8988T (cell line): Measurements from ENCODE around the gene MTCL3.

Experiments used
- DNase-seq: peaks from one replicate; pipeline ENCODE4 v3.0.0; 2011

Gene MTCL3

GRCh38 chr6:127514773-127515227 is 4.3 kb downstream of the MTCL3 start:
- no peak for DNase-seq

- no peak for DNase-seq
Observed at GRCh38 chr6:127514179-127514772, 4.9 kb downstream of the MTCL3 start.

DNA sequence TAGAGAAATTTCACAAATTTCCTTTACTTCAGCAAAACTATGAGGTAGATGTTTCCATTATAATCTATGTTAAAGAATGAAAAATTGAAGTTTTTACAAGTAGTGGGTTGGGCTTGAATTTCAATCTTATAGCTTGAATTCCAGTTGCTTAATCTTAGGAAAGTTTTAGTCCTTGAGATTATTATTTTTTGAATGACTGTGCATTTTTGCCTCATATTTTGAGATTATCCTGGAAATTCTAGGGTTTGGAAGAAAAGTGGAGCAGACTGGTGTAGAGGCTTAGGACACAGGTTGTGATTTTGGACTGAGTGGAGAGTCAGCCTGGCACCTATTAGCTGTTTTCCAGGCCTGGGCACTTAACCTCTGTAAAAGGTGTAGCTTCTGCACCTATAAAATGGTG is 5.7 kb downstream of the MTCL3 start:
- no peak for DNase-seq

- no peak for DNase-seq
Observed at GRCh38 chr6:127510876-127511275, 8.3 kb downstream of the MTCL3 start.

DNA sequence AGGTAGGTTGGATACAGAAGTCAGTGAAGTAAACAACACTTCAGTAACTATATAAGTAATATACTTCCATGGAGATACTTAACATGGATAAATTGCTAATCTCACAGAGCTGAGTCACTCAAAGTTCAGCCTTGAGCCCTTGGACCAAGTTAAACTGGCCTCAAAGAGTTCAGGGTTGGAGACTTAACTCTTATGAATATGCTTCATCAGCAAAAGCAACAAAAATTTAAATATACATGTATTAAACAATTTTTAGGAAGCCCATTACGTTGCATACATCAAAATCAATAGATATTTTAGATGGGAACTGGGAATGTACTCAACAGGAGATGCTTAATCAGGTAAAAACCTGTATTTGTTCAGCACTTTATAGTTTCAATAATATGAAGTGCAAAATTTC is 12.2 kb downstream of the MTCL3 start:
- no peak for DNase-seq

DNA sequence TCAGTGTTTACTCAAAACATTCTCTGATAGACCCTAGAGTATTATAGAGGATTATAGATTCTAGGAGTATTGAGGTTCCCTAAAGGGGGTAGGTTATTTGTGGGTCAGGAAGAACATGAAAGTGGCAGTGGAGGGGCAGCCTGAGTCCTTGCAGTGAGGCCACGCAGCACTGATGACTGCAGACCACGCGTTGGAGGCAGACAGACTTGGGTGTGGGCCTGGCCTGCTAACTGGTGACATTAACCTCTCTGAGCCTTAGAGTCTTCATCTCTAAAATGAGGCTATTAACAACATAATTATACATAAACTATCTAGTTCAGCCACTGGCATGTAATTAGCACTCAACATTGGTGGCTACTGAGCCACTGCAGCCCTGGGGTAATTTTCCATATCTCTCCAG is 16.1 kb downstream of the MTCL3 start:
- DNase-seq, result no peak

DNA sequence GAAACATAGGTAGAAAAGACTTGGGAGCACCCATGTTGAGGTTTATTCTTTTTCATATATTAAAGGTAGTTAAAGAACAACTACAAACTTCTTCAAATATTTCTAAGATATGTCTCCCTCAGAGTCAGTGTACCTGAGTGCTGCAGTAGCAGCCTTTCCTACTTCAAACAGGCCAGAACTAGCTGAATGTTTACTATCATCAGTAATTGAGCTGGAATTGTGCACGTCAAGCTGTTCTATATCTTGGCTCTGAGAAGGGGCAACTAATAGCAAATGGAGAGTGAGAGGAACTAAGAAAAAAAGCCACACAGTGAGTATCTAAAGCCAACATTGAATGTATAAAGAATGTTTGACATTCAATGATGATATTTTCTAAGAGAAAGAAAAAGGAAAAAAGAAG is 21.7 kb downstream of the MTCL3 start:
- DNase-seq, result no peak

DNA sequence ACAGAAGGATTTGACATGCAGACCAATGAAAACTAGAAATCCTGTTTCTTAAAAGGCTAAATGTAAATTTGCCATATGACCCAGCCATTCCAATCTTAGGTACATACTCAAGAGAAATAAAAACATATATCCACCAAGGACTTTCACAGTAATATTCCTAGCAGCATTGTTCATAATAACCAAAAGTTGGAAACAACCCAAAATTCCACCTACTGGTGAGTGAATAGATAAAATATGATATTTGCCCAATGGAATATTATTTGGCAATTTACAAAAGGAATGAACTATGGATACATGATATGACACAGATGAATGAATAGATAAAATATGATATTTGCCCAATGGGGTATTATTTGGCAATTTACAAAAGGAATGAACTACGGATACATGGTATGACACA is 22.7 kb downstream of the MTCL3 start:
- no peak for DNase-seq

- DNase-seq, result no peak
Observed at GRCh38 chr6:127494240-127494767, 24.8 kb downstream of the MTCL3 start.

DNA sequence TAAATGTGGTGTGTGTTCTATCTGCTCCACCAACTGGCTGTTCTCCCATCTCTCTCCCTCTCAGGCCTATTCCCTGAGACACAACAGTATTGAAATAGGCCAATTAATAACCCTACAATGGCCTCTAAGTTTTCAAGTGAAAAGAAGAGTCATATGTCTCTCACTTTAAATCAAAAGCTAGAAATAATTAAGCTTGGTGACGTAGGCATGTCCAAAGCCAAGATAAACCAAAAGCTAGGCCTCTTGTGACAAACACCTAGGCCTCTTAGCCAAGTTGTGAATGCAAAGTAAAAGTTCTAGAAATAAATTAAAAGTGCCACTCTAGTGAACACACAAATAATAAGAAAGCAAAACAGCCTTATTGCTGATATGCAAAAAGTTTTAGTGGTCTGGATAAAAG is 29.9 kb downstream of the MTCL3 start:
- no peak for DNase-seq

GRCh38 chr6:127486934-127487333 is 32.2 kb downstream of the MTCL3 start:
- DNase-seq, result no peak

DNA sequence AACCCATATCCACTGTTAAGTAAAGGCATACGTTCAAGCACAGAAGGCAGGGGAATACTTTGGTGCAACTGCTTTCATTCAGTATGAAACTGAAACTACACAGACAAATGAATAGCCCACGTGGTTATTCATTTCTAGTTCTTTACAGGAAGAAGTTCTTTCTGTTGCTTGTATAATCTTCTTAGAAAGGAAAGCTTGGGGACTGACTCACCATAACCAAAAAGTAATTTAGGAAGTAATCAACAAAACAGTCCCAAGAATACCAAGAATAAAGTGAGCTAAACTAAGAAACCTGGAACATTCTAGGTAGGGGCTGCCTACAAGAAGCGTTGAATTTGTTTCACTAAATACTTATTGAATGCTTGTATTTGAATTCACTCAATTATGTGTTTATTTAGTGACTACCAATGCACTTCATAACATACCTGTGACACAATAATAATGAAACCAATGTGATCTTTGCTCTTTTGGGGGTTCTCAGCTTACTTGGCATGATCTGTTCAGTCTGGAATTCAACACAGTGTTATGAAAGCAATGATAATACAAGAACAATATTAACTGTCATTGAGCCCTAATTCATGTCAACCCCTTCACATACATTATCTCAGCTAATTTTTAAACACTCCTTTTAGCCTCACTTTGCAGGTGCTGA is 34.8 kb downstream of the MTCL3 start:
- DNase-seq, result no peak

DNA sequence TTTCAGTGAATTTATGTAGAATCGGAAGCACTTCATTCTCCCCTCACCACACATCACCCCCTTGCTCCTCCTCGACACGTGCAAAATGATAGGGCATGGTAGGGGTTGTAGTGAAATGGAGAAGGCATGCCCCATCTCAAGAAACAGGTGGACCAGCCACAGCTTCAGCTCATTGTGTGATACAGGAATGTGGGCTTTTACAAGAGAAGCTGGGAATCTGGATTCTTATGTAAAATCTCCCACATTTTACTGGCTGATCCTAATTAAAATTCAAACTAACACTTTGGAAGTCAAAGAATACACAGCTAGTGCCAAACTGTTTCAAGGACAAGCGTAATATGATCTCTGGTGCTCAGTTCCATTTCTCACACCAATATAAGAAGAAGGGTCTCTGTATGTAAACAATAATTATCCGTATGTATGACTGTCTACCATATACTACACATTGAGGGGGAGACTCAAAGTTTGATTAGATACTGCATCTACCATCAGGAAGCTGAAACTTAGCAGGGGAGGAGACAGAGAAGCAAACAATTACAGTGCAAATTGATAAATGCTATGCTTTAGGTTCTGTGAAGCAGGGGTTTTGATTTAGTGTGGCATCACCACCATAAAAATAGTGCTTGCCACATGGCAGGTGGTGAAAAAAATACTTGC is 35.6 kb downstream of the MTCL3 start:
- DNase-seq, result no peak

- DNase-seq, result no peak
Observed at GRCh38 chr6:127482325-127482724, 36.8 kb downstream of the MTCL3 start.

DNA sequence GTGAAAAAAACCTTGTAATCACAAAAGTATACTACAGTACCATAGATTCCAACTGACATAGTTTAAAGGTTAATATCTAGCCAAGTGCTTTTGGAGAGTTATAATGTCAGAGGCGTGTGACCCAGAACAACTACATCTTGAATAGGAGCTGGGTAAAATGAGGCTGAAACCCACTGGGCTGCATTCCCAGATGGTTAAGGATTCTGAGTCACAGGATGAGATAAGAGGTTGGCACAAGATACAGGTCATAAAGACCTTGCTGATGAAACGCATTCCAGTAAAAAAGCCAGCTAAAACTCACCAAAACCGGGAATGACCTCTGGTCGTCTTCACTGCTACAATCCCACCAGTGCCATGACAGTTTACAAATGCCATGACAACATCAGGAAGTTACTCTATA is 37.5 kb downstream of the MTCL3 start:
- DNase-seq, result no peak

- DNase-seq, result no peak
Observed at GRCh38 chr6:127481111-127481510, 38.0 kb downstream of the MTCL3 start.

DNA sequence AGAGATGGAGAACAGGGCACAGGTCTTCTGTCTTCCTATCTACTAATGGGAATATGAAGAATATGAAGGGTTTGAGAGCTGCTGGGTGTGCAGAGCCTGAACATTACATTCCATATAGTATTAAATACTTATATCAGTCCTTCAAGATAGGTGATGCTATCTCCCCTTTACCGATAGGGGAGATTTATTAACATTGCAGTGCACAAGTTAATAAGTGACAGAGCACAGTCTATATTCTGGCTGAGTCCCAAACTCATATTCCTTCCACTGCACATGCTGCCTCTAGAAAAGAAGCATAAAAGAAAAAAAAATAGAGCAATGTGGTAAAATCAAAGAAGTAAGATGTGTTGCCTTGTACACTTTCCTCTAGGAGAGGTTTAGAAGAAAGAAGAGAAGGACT is 41.5 kb downstream of the MTCL3 start:
- DNase-seq, result no peak

GRCh38 chr6:127475823-127476176 is 43.3 kb downstream of the MTCL3 start:
- DNase-seq, result no peak

DNA sequence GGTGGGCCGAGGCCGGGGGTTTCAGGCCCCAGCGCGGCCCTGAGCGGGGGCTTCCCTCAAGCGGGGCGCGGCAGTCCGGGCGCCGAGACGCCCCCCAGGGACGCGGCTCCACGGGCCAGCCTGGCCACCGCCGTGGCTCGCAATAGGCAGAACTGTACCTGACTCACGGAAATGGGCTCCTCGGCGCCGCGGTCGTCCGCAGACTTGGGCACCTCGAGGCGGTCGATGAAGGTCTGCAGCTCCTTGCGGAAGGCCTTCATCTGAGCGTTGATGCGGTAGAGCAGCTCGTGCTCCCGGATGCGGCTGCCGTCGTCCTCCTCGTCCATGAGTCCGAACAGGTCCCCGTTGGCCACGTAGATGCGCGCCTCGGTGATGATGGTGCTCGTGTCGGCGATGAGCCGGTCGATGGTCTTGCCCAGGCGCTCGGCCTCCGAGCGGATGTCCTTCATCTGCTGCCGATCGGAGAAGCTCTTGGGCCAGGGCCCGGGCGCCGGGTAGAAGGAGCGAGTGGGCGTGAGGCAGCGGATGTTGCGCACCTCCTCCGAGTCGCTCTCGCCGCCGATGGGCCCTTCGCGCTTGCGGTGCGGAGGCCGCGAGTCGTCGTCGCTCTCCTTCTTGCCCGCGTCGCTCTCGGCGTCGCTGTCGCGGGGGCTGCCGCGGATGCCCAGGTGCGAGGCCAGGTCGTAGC is 43.9 kb downstream of the MTCL3 start:
- no peak for DNase-seq

GRCh38 chr6:127471379-127472255 is 47.5 kb downstream of the MTCL3 start:
- no peak for DNase-seq

DNA sequence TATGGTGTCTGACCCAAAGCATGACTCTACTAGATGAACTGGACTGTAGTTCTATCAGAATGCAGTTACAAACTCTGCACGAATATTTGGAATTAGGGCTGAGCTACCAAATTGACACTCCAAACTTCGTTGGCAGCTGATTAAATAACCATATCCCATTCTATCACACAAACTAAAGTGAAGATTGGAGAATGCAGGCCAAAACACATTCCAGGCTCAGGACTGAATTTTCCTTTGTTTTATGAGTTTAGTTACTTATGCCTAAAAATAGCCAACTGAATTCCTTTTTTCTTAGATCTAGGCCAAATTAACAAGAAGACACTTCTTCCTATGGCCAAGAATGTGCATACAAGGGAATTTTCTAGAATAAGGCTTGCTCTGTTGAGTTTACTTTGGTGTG is 50.2 kb downstream of the MTCL3 start:
- DNase-seq, result no peak

GRCh38 chr6:127466416-127466815 is 52.7 kb downstream of the MTCL3 start:
- DNase-seq, result no peak
